Retina (tissue), 1 donor: ENCODE measurements around the gene GADD45A.
"Not testable (repeated sequence)": the region's sequence is repeated elsewhere in the genome, so short reads cannot be mapped to it uniquely, and the experiment has no call there.

Experiments used
- DNase-seq: peaks from one replicate; pipeline ENCODE4 v3.0.0-alpha.2; 2016

The GADD45A gene

GRCh38 chr1:67722292-67722944, 37.4 kb downstream of the GADD45A start:
- no peak for DNase-seq

DNA sequence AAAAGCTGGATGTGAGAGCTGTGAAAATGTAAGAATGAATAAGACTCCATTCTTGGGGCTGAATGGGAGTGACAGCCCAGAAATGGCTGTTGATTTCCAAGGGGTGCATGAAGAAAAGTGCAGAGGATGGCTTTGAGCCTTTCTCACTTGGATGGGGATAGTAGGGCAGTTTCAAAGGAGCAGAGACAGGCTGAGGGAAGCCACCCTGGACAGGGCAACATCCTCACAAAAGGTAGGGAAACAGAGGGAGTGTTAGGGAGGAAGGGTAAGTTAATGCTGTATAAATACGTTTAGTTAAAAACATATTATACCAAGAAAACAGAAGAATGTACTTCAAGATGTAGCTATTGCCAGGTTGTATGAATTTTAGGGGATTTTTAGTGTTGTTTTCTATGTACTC, 38.1 kb downstream of the GADD45A start:
- DNase-seq = no peak

- DNase-seq = no peak
Measured at GRCh38 chr1:67723620-67724019, 38.6 kb downstream of the GADD45A start.

DNA sequence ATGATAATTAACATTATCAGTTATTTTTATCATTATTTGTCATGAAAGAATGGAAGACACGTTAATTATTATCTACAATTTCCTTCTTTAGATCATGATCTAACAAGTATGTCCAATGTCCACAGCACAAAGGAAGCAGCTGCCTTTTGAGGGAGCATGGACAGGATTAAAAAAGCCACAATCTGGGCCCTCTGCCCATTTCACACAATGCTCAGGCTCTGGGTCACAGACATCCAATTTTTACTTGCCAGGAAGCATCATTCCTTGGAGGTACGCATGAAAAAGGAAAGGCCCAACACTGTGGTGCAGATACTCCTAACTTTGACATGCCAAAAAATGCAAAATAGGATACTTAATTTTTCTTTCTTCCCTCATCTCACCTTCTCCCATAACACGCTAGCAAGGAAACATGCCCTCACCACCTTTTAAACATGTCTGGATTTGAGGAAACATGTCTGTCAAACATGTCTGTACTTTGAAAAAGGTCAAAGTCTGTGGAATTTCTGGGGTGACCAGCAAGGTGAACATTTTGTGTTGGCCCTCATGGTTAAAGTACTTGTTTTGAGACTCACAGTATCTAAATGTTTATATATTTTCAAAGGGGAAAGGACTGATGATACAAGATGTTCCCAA, 40.0 kb downstream of the GADD45A start:
- no peak for DNase-seq

DNA sequence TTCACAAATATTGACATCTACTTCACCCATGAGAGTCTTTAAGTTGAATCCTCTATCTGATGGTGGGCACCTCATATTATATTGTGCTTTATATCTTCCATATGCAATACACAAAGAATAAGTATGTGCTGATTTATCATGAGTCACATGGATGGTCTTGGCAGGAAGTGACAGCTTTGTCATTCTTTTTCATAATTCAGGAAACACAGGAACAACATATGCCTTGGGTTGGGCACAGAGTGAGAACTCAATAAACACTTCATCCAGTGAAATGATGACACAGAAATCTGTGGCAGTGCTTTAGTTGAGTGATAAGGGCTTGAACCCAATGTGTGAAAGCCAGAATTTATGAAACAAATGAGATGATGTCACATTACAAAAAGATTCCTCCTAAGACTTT, 41.2 kb downstream of the GADD45A start:
- no peak for DNase-seq

DNA sequence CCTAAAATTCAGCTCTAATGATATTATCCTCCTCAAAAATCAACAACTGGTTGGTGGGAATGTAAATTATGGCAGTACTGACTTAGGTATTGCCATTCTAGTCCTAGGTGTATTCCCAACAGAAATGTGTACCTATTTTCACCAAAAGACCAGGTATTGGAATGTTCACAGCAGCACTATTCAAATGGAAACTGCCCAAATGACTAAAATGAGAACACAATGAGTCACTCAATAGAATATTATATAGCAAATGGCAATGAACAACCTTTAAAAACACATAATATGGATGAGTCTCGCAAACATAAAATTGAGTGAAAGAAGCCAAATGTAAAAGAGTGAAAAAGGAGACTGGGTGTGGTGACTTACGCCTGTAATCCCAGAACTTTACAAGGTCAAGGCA, 44.9 kb downstream of the GADD45A start:
- no peak for DNase-seq

DNA sequence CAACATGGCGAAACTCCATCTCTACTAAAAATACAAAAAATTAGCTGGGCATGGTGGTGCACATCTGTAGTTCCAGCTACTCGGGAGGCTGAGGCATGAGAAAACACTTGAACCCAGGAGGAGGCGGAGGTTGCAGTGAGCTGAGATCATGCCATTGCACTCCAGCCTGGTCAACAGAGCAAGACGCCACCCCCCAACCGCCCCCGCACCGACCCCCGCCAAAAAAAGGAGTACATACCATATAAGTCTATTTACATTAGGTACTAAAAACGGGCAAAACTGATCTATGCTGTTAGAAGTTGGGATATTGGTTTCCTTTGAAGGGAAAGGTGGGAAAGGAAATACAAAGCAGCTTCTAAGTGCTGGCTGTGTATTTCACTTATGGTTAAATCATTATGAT, 45.3 kb downstream of the GADD45A start:
- DNase-seq = not testable (repeated sequence)

DNA sequence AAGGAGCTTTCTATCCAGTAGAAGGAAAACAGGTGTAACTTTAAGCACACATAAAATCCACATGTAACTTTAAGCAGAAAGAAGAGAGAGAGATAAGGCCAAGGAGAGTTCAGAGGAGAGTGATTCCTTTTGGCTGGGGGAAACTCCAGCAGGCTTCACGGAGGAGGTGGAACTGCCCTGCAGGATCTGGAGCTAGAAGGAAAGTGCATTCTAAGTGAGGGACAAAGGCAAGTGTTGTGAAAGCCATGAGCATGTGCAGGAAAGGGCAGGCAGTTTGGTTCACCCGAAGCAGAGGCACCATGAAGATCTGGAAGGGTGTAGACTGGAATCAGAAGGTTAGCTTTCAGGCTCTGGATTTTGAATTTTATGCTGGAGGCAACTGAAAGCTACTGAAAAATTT, 46.3 kb downstream of the GADD45A start:
- no peak for DNase-seq

DNA sequence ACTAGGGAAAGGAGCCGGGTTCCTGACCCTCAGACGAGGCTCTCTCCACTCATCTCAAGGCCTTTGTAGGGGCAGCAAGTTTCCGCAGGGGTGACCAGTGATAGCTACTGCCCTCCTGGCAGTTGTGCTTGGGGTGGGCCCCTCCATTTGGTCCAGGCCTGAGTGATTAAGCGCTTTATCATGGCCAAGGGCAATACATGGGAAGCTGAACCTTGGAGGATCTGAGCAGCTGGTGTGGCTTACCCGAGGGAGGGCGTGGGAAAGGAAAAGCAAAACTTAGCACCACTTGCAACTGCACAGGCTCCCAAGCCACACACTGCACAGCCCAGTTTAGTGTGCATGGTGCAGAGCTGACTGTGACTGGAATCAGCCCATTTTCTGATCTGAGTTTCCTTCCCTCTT, 47.8 kb downstream of the GADD45A start:
- no peak for DNase-seq

DNA sequence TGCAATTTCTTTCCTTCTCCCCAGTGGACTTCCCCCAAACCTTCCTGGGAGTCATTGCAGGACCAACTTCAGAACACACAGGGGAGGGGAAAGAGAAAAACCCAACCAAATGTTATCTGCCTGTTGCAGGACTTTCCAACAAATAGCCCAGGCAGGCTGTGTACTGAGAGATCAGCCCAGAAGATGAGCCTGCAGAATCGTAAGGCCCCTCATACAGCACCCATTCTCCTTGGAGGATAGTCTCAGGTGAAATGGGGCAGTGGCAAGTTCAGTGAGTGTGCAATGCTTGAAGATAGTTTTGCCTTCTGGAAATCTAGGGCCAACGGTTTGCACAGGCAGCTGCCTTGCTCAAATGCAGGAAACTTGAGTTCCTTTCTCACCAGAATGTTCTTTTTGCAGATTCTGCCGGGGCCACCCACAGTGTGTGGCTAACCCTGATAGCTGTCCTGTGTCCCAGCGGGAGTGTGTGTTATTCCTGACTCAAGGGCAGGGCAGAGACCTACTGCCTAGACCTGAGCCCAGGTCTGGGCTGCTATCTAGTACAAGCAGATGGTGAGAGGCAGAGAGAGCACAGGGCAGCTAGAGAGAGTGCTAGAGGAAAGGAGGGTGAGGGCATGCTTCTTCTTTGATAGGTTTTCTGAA, 48.8 kb downstream of the GADD45A start:
- no peak for DNase-seq

DNA sequence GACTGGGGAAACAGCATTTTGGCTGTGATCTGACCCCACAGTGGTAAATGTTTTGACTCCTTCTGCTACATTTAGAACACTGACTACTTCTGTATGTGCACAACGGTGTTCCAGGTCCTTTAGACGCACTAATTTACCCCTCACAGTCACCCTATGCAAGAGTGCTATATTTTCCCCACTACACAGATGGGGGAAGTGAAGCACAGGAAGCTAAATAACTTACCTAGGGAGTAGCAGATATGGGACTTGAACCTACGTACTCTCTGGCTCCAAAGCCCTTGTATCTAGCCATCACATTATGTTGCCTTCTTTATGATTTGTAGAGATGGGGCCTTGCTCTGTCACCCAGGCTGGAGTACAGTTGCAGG, 49.3 kb downstream of the GADD45A start:
- DNase-seq = no peak

- DNase-seq = no peak
Measured at GRCh38 chr1:67735206-67735605, 50.2 kb downstream of the GADD45A start.

GRCh38 chr1:67735806-67736627, 51.0 kb downstream of the GADD45A start:
- peak; percentile 51 for DNase-seq

- no peak for DNase-seq
Measured at GRCh38 chr1:67736750-67737149, 51.7 kb downstream of the GADD45A start.

DNA sequence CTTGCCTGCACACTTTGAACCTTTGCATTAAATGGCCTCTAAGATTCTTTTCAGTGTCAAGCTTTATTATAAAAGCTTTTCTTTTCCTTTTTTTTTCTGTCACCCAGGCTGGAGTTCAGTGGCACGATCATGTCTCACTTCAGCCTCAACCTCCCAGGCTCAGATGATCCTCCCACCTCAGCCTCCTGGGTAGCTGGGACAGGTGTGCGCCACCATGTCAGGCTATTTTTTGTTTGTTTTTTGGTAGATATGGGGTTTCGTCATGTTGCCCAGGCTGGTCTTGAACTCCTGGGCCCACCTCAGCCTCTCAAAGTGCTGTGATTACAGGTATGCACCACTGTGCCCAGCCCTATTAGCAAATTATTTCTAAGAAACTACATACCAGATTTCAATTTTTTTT, 52.9 kb downstream of the GADD45A start:
- no peak for DNase-seq
